Esophagus muscularis mucosa (tissue), 4 donors: ENCODE data around the gene CBFA2T2. TPM values are rescaled to one million over a fixed set of nuclear protein-coding genes. Genes with fewer than 3 reads are reported as not detected.

ENCODE experiments used
- DNase-seq: peaks from one replicate; pipeline ENCODE4 v3.0.0-alpha.2; 2017; ENCODE audit errors: extremely low spot score
- H3K27ac ChIP-seq, 4 donors: fragments of 200-600 bp; sonication (generic); replicated peaks in 1 of 4; 1 replicate in 3 of 4; 2 replicates in 1 of 4; pipeline ENCODE4 v1.5.1; 2016 to 2019; ENCODE audit warnings: mild to moderate bottlenecking in 1 of 4
- H3K27me3 ChIP-seq, 4 donors: fragments of 200-600 bp; sonication (generic); one replicate each; pipeline versions ENCODE4 v1.5.1 to v1.6.0; 2016 to 2019
- H3K36me3 ChIP-seq, 4 donors: fragments of 200-600 bp; sonication (generic); one replicate each; pipeline ENCODE4 v1.5.1; 2016 to 2019
- H3K4me1 ChIP-seq, 4 donors: fragments of 200-600 bp; sonication (generic); one replicate each; pipeline ENCODE4 v1.5.1; 2016 to 2019
- H3K4me3 ChIP-seq, 4 donors: fragments of 200-600 bp; sonication (generic); 1 replicate in 2 of 4; 2 replicates in 2 of 4; pipeline ENCODE4 v1.5.1; 2016 to 2019; ENCODE audit warnings: mild to moderate bottlenecking in 4 of 4, moderate library complexity in 1 of 4
- H3K9me3 ChIP-seq, 4 donors: fragments of 200-600 bp; sonication (generic); 1 replicate in 3 of 4; 2 replicates in 1 of 4; pipeline ENCODE4 v1.5.1; 2016 to 2019
- EP300 ChIP-seq: sonication (generic); formaldehyde crosslinking; IDR thresholded peaks from one replicate; pipeline ENCODE4 v1.6.1; 2017; ENCODE audit warnings: antibody characterized with exemption
- POLR2A ChIP-seq: fragments of 450-650 bp; IDR thresholded peaks from one replicate; pipeline ENCODE4 v1.6.1; 2017; ENCODE audit warnings: antibody characterized with exemption, moderate library complexity, mild to moderate bottlenecking, low read depth
- POLR2AphosphoS5 ChIP-seq, 2 donors: sonication (generic); formaldehyde crosslinking; IDR thresholded peaks; one replicate each; pipeline ENCODE4 v1.6.1; 2017; ENCODE audit warnings: antibody characterized with exemption in 2 of 2
- WGBS: methylation state at CpG from one replicate; pipeline ENCODE4 v1.1.5; 2018; 5-methylcytosine and 5-hydroxymethylcytosine counted together
- intact Hi-C: fragments of 100-400 bp; cut with DNase I; formaldehyde crosslinking; loops from one replicate; pipeline ENCODE4 v1.15.1; 2023
- total RNA-seq, 4 donors: library from RNA; depleted of rRNA; stranded (reverse); fragments of >200 nt; gene quantifications; one replicate each; pipeline versions ENCODE4 v1.1.0 to v1.2.1, GENCODE V29; 2016
- TF ChIP-seq, protein P1 (sequence below), 3 experiments: fragments of 200-600 bp in 2 of 3; fragments of 450-650 bp in 1 of 3; sonication (generic) in 2 of 3; IDR thresholded peaks; one replicate each; pipeline ENCODE4 v1.5.1; 2017 to 2019; ENCODE audit warnings: antibody characterized with exemption in 3 of 3, mild to moderate bottlenecking in 2 of 3, moderate library complexity in 1 of 3

The CBFA2T2 gene
- total RNA-seq, 4 donors from 2014 or later = 11.3 to 17.7 (median 14.6) TPM

DNA sequence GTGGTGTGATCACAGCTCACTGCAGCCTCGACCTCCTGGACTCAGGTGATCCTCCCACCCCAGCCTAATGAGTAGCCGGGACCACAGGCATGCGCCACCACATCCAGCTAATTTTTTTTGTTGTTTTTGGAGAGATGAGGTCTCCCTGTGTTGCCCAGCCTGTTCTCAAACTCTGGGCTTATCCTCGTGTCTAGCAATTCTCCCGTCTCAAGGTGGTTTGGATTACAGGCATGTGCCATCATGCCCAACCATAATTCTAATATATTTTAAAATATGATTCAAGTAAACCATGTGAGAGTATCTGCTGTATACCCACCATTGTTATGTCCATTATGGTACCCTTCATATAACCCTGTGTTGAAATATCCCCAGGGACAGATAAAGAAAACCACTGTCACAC, 112.0 kb downstream of the CBFA2T2 start:
- H3K36me3 ChIP-seq = peaks cover 0 to 4% (median 2%) of the 10 kb centered on the region in 4 donors
- TF ChIP-seq EP300 = no peak
- no peak for TF ChIP-seq POLR2A
- no peak for TF ChIP-seq POLR2AphosphoS5 (IDR thresholded peaks at IDR 0.05)
- TF ChIP-seq, protein P1, sequence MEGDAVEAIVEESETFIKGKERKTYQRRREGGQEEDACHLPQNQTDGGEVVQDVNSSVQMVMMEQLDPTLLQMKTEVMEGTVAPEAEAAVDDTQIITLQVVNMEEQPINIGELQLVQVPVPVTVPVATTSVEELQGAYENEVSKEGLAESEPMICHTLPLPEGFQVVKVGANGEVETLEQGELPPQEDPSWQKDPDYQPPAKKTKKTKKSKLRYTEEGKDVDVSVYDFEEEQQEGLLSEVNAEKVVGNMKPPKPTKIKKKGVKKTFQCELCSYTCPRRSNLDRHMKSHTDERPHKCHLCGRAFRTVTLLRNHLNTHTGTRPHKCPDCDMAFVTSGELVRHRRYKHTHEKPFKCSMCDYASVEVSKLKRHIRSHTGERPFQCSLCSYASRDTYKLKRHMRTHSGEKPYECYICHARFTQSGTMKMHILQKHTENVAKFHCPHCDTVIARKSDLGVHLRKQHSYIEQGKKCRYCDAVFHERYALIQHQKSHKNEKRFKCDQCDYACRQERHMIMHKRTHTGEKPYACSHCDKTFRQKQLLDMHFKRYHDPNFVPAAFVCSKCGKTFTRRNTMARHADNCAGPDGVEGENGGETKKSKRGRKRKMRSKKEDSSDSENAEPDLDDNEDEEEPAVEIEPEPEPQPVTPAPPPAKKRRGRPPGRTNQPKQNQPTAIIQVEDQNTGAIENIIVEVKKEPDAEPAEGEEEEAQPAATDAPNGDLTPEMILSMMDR (IDR thresholded peaks at IDR 0.05) = no peak
- no peak overlapping the region for H3K27ac ChIP-seq
- DNase-seq = no peak
- no peak overlapping the region for H3K4me3 ChIP-seq
- H3K27me3 ChIP-seq = no peaks in the 10 kb centered on the region
- H3K4me1 ChIP-seq = peaks cover 0 to 12% (median 7%) of the 10 kb centered on the region in 4 donors
- WGBS = 96% methylated on average over 5 of the region's 5 CpGs
- H3K9me3 ChIP-seq = no peaks in the 10 kb centered on the region
- intact Hi-C loops = no loop called here

DNA sequence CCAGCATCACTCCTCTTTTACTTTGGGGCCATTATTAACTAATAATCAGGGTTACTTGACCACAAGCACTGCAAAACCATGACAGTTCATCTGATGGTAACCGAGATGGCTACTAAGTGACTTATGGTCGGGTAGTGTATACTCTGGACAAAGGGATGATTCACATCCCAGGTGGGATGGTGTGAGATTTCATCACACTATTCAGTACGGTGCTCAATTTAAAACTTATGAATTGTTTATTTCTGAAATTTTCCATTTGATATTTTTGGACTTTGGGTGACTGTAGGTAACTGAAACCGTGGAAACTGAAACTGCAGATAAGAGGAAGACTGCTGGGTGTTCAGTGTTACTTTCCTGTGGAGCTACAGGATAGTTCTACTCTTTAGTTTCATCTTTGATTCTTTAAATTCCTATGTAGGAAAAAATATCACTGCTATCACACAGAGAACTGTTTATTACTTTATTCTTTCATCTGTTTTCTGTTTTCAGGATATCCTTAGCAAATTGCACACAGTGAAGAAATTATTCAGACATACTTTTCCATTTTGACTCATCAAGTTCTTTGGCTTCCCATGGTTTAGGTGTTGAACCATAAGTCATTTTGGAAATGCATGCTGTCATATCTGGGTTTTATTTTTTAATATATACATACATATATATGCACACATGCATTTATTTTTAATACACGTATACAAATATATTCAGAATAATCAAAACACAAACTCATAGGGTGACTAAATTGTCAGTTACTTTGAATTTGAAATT, 113.1 kb downstream of the CBFA2T2 start:
- no peak for DNase-seq
- H3K36me3 ChIP-seq = peaks cover 0 to 14% (median 4%) of the 10 kb centered on the region in 4 donors
- H3K27ac ChIP-seq = no peak overlapping the region
- no peak overlapping the region for H3K4me3 ChIP-seq
- H3K9me3 ChIP-seq = no peaks in the 10 kb centered on the region
- intact Hi-C loops = no loop called here
- WGBS = 80% methylated on average over 5 of the region's 5 CpGs
- no peaks in the 10 kb centered on the region for H3K27me3 ChIP-seq
- TF ChIP-seq, protein P1 (IDR thresholded peaks at IDR 0.05) = no peak
- TF ChIP-seq POLR2A = no peak
- no peak for TF ChIP-seq POLR2AphosphoS5 (IDR thresholded peaks at IDR 0.05)
- no peak for TF ChIP-seq EP300
- peaks cover 0 to 12% (median 7%) of the 10 kb centered on the region in 4 donors for H3K4me1 ChIP-seq

DNA sequence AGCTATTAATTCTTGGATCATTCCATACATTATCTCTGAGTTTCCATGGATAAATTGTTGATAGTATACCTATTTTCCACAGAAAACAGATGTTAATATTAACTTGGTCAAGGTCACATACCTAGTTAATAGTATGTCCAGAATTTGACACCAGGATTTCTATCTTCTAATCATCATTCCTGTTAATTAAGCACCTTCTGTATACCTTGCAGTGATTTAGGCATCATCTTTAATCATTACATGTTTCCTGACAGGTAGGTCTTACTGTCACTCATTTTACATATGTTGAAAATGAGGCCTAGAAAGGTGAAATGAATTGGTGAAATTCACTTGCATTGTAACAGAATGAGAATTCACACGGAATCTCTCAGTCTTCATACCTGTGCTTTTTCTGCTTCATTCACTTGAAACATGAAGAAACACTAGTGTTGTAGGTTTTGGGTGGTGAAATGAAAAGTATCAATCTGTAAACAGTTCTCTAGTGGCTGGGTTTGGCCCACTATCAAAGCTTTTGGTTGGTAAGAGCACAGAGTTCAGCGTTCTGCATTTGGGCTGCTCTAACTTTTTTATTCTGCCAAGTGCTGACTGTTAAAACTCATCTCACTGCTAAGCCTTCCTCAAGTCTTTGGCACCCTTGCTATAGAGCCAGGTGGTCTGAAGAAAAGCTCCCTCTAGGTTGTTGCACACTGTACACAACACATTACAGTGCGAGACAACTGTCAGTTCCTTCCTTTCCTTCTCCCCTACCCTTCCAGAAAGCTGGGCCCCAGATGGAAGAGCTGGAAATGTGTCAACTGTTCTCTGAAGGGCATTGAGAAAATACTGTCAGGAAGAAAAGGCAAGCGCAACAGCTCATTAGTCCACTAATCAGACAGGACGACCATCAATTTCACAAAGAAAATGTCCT, 114.4 kb downstream of the CBFA2T2 start:
- Histone ChIP-seq H3K36me3 (peaks cover 0 to 25% (median 11%) of the 10 kb centered on the region in 4 donors), H3K4me3 (no peak overlapping the region), H3K9me3 (no peaks in the 10 kb centered on the region), H3K27ac (no peak overlapping the region), H3K27me3 (no peaks in the 10 kb centered on the region), H3K4me1 (peaks cover 0 to 12% (median 7%) of the 10 kb centered on the region in 4 donors)
- TF ChIP-seq, protein P1 (IDR thresholded peaks at IDR 0.05) = no peak
- TF ChIP-seq POLR2AphosphoS5 (IDR thresholded peaks at IDR 0.05) (no peak), POLR2A (no peak), EP300 (no peak)
- WGBS = 71% methylated on average over 5 of the region's 5 CpGs
- intact Hi-C loops = no loop called here
- DNase-seq = no peak

DNA sequence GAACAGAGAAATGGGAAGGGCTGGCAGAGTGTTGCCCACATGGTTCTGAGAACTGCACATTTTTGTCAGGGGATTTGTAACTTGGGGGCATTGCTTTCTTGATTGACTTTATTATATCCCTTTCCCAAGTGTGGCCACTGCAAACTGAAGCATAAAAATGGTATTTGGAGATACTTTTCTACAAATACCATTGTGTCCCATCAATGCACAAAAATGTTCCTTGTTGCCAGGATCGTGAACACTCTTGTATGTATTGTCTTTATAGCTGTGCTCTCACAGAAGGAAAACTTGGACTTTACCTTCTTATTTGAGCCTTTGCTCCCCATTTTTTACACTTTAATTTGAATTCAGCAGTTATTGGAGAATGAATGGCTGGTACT, 115.1 kb downstream of the CBFA2T2 start:
- Histone ChIP-seq H3K9me3 (no peaks in the 10 kb centered on the region), H3K36me3 (peaks cover 0 to 27% (median 12%) of the 10 kb centered on the region in 4 donors), H3K27ac (no peak overlapping the region), H3K4me1 (peaks cover 0 to 12% (median 7%) of the 10 kb centered on the region in 4 donors), H3K4me3 (no peak overlapping the region), H3K27me3 (no peaks in the 10 kb centered on the region)
- no peak for DNase-seq
- intact Hi-C loops = no loop called here
- WGBS = 72% methylated on average over 1 of the region's 1 CpG
- TF ChIP-seq, protein P1 (IDR thresholded peaks at IDR 0.05) = no peak
- TF ChIP-seq POLR2AphosphoS5 (IDR thresholded peaks at IDR 0.05) = no peak
- TF ChIP-seq EP300 = no peak
- no peak for TF ChIP-seq POLR2A
